HepG2 (cell line): Measurements from ENCODE around the gene C20orf96. TPM values are rescaled to one million over a fixed set of nuclear protein-coding genes. Genes with fewer than 3 reads are reported as not detected.

Experiments used
- ATF7-NPFF ChIP-seq: sonication (generic); formaldehyde crosslinking; IDR thresholded peaks from 2 replicates; pipeline ENCODE4 v1.8.1; 2023; ENCODE audit warnings: mild to moderate bottlenecking, low read depth, missing genetic modification reagents, moderate library complexity
- BHLHE40 ChIP-seq: IDR thresholded peaks from 2 replicates; pipeline ENCODE4 v1.6.1; 2011; ENCODE audit warnings: low read length, improper control_type of control experiment
- GATAD2A ChIP-seq: IDR thresholded peaks from 2 replicates; pipeline ENCODE4 v1.6.1; 2016
- MTA3 ChIP-seq: sonication (generic); formaldehyde crosslinking; IDR thresholded peaks from 2 replicates; pipeline ENCODE4 v1.4.0; 2020; ENCODE audit warnings: missing genetic modification reagents
- PAF1 ChIP-seq: IDR thresholded peaks from 2 replicates; pipeline ENCODE4 v1.6.1; 2016; ENCODE audit warnings: missing genetic modification reagents, missing compliant biosample characterization
- ZNF670 ChIP-seq: sonication (generic); formaldehyde crosslinking; IDR thresholded peaks from 2 replicates; pipeline ENCODE4 v1.8.0; 2022; ENCODE audit warnings: mild to moderate bottlenecking, missing genetic modification reagents, borderline replicate concordance
- ZNF788 ChIP-seq: sonication (generic); formaldehyde crosslinking; IDR thresholded peaks from 2 replicates; pipeline ENCODE4 v1.5.0; 2020; ENCODE audit warnings: mild to moderate bottlenecking, missing genetic modification reagents, borderline replicate concordance
- polyA plus RNA-seq, 8 experiments: library from polyadenylated mRNA; depleted of rRNA in 3 of 8; stranded (reverse) in 7 of 8; unstranded in 1 of 8; fragments of >200 nt; fragmentation: Illumina TruSeq in 4 of 8; extraction: Trizol in 4 of 8; gene quantifications; 2 replicates each; pipeline versions ENCODE4 v1.2.1 to v1.2.3, GENCODE V29; 2011 to 2016; ENCODE audit warnings: low read depth in 4 of 8, missing spikeins in 1 of 8, mixed read lengths in 1 of 8; ENCODE audit not compliant: insufficient read depth in 1 of 8
- total RNA-seq, 5 experiments: library from RNA; depleted of rRNA; stranded (reverse); fragments of >200 nt; fragmentation: Illumina TruSeq; extraction: Trizol; gene quantifications; 2 replicates each; pipeline ENCODE4 v1.2.3, GENCODE V29; 2016; ENCODE audit warnings: low read depth in 1 of 5
- TF ChIP-seq, protein P1 (sequence below): sonication (generic); formaldehyde crosslinking; IDR thresholded peaks from 2 replicates; pipeline ENCODE4 v1.5.0; 2020; ENCODE audit warnings: mild to moderate bottlenecking, missing genetic modification reagents
- TF ChIP-seq, protein P2 (sequence below): sonication (generic); formaldehyde crosslinking; IDR thresholded peaks from 2 replicates; pipeline ENCODE4 v1.9.0; 2021; ENCODE audit warnings: mild to moderate bottlenecking, missing genetic modification reagents
- TF ChIP-seq, protein P3 (sequence below): sonication (generic); formaldehyde crosslinking; IDR thresholded peaks from 2 replicates; pipeline ENCODE4 v1.8.1; 2023; ENCODE audit warnings: mild to moderate bottlenecking, missing genetic modification reagents
- TF ChIP-seq, protein P4 (sequence below): sonication (generic); formaldehyde crosslinking; IDR thresholded peaks from 2 replicates; pipeline ENCODE4 v1.5.0; 2020; ENCODE audit warnings: mild to moderate bottlenecking, missing genetic modification reagents
- TF ChIP-seq, protein P5 (sequence below): sonication (generic); formaldehyde crosslinking; IDR thresholded peaks from 2 replicates; pipeline ENCODE4 v1.4.0; 2020; ENCODE audit warnings: missing genetic modification reagents, low read depth, mild to moderate bottlenecking, borderline replicate concordance

C20orf96 gene
- total and polyA plus RNA-seq, 2 of the 13 experiments (the other 11 are each of a cell fraction or from before 2014, with no cell fraction given), result 3.8 to 20.6 TPM

DNA sequence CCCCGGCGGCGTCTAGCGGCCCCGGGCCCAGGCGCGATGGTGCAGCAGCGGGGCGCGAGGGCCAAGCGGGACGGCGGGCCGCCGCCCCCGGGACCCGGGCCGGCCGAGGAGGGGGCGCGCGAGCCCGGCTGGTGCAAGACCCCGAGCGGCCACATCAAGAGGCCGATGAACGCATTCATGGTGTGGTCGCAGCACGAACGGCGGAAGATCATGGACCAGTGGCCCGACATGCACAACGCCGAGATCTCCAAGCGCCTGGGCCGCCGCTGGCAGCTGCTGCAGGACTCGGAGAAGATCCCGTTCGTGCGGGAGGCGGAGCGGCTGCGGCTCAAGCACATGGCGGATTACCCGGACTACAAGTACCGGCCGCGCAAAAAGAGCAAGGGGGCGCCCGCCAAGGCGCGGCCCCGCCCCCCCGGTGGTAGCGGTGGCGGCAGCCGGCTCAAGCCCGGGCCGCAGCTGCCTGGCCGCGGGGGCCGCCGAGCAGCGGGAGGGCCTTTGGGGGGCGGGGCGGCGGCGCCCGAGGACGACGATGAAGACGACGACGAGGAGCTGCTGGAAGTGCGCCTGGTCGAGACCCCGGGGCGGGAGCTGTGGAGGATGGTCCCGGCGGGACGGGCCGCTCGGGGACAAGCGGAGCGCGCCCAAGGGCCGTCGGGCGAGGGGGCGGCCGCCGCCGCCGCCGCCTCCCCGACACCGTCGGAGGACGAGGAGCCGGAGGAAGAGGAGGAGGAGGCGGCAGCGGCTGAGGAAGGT, 35.5 kb upstream of the C20orf96 start (continued):
- TF ChIP-seq, protein P1, sequence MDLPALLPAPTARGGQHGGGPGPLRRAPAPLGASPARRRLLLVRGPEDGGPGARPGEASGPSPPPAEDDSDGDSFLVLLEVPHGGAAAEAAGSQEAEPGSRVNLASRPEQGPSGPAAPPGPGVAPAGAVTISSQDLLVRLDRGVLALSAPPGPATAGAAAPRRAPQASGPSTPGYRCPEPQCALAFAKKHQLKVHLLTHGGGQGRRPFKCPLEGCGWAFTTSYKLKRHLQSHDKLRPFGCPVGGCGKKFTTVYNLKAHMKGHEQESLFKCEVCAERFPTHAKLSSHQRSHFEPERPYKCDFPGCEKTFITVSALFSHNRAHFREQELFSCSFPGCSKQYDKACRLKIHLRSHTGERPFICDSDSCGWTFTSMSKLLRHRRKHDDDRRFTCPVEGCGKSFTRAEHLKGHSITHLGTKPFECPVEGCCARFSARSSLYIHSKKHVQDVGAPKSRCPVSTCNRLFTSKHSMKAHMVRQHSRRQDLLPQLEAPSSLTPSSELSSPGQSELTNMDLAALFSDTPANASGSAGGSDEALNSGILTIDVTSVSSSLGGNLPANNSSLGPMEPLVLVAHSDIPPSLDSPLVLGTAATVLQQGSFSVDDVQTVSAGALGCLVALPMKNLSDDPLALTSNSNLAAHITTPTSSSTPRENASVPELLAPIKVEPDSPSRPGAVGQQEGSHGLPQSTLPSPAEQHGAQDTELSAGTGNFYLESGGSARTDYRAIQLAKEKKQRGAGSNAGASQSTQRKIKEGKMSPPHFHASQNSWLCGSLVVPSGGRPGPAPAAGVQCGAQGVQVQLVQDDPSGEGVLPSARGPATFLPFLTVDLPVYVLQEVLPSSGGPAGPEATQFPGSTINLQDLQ (CRISPR knock-in tag), result 0 out of 2 replicates have a peak, but pooled peaks have one; percentile 5
- TF ChIP-seq, protein P2, sequence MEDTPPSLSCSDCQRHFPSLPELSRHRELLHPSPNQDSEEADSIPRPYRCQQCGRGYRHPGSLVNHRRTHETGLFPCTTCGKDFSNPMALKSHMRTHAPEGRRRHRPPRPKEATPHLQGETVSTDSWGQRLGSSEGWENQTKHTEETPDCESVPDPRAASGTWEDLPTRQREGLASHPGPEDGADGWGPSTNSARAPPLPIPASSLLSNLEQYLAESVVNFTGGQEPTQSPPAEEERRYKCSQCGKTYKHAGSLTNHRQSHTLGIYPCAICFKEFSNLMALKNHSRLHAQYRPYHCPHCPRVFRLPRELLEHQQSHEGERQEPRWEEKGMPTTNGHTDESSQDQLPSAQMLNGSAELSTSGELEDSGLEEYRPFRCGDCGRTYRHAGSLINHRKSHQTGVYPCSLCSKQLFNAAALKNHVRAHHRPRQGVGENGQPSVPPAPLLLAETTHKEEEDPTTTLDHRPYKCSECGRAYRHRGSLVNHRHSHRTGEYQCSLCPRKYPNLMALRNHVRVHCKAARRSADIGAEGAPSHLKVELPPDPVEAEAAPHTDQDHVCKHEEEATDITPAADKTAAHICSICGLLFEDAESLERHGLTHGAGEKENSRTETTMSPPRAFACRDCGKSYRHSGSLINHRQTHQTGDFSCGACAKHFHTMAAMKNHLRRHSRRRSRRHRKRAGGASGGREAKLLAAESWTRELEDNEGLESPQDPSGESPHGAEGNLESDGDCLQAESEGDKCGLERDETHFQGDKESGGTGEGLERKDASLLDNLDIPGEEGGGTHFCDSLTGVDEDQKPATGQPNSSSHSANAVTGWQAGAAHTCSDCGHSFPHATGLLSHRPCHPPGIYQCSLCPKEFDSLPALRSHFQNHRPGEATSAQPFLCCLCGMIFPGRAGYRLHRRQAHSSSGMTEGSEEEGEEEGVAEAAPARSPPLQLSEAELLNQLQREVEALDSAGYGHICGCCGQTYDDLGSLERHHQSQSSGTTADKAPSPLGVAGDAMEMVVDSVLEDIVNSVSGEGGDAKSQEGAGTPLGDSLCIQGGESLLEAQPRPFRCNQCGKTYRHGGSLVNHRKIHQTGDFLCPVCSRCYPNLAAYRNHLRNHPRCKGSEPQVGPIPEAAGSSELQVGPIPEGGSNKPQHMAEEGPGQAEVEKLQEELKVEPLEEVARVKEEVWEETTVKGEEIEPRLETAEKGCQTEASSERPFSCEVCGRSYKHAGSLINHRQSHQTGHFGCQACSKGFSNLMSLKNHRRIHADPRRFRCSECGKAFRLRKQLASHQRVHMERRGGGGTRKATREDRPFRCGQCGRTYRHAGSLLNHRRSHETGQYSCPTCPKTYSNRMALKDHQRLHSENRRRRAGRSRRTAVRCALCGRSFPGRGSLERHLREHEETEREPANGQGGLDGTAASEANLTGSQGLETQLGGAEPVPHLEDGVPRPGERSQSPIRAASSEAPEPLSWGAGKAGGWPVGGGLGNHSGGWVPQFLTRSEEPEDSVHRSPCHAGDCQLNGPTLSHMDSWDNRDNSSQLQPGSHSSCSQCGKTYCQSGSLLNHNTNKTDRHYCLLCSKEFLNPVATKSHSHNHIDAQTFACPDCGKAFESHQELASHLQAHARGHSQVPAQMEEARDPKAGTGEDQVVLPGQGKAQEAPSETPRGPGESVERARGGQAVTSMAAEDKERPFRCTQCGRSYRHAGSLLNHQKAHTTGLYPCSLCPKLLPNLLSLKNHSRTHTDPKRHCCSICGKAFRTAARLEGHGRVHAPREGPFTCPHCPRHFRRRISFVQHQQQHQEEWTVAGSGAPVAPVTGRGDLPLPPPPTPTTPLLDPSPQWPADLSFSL (CRISPR knock-in tag), result no peak
- TF ChIP-seq GATAD2A (CRISPR knock-in tag) (no peak), ZNF788 (no peak), ZNF670 (CRISPR knock-in tag) (no peak), BHLHE40 (0 out of 2 replicates have a peak, but pooled peaks have one; percentile 1), MTA3 (no peak), PAF1 (CRISPR knock-in tag) (no peak), ATF7-NPFF (CRISPR knock-in tag) (no peak; the same call in 1 of the 2 replicates)
- TF ChIP-seq, protein P3, sequence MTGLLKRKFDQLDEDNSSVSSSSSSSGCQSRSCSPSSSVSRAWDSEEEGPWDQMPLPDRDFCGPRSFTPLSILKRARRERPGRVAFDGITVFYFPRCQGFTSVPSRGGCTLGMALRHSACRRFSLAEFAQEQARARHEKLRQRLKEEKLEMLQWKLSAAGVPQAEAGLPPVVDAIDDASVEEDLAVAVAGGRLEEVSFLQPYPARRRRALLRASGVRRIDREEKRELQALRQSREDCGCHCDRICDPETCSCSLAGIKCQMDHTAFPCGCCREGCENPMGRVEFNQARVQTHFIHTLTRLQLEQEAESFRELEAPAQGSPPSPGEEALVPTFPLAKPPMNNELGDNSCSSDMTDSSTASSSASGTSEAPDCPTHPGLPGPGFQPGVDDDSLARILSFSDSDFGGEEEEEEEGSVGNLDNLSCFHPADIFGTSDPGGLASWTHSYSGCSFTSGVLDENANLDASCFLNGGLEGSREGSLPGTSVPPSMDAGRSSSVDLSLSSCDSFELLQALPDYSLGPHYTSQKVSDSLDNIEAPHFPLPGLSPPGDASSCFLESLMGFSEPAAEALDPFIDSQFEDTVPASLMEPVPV (CRISPR knock-in tag), result 0 out of 2 replicates have a peak, but pooled peaks have one; percentile 15
- TF ChIP-seq, protein P4, sequence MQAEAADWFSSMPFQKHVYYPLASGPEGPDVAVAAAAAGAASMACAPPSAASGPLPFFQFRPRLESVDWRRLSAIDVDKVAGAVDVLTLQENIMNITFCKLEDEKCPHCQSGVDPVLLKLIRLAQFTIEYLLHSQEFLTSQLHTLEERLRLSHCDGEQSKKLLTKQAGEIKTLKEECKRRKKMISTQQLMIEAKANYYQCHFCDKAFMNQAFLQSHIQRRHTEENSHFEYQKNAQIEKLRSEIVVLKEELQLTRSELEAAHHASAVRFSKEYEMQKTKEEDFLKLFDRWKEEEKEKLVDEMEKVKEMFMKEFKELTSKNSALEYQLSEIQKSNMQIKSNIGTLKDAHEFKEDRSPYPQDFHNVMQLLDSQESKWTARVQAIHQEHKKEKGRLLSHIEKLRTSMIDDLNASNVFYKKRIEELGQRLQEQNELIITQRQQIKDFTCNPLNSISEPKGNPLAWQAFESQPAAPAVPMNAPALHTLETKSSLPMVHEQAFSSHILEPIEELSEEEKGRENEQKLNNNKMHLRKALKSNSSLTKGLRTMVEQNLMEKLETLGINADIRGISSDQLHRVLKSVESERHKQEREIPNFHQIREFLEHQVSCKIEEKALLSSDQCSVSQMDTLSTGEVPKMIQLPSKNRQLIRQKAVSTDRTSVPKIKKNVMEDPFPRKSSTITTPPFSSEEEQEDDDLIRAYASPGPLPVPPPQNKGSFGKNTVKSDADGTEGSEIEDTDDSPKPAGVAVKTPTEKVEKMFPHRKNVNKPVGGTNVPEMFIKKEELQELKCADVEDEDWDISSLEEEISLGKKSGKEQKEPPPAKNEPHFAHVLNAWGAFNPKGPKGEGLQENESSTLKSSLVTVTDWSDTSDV (CRISPR knock-in tag), result peak; percentile 69
- TF ChIP-seq, protein P5, sequence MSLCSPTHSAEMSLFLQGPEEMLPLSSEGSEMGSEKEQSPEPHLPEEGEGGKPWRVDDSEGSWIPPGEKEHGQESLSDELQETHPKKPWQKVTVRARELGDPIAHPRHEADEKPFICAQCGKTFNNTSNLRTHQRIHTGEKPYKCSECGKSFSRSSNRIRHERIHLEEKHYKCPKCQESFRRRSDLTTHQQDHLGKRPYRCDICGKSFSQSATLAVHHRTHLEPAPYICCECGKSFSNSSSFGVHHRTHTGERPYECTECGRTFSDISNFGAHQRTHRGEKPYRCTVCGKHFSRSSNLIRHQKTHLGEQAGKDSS (CRISPR knock-in tag), result peak; percentile 26; the same call in 1 of the 2 replicates
